Glomerular visceral epithelial cell (primary cell): ENCODE data around the gene TENM4.

Experiments
- DNase-seq: peaks from one replicate; pipeline ENCODE4 v3.0.0-alpha.2; 2016; ENCODE audit errors: extremely low spot score

Gene TENM4

GRCh38 chr11:79179087-79179486 is 261.7 kb downstream of the TENM4 start:
- no peak for DNase-seq

GRCh38 chr11:79174045-79175008 is 266.5 kb downstream of the TENM4 start:
- no peak for DNase-seq

- peak; percentile 7 for DNase-seq
Measured at GRCh38 chr11:79173615-79174014, 267.2 kb downstream of the TENM4 start.

GRCh38 chr11:79170321-79170720 is 270.5 kb downstream of the TENM4 start:
- no peak for DNase-seq

- no peak for DNase-seq
Measured at GRCh38 chr11:79168530-79169110, 272.2 kb downstream of the TENM4 start.

- no peak for DNase-seq
Measured at GRCh38 chr11:79167510-79168188, 273.2 kb downstream of the TENM4 start.

GRCh38 chr11:79165908-79166307 is 274.9 kb downstream of the TENM4 start:
- DNase-seq: no peak

- DNase-seq: peak; percentile 11
Measured at GRCh38 chr11:79160791-79161403, 279.9 kb downstream of the TENM4 start.

- no peak for DNase-seq
Measured at GRCh38 chr11:79159657-79160450, 281.0 kb downstream of the TENM4 start.

GRCh38 chr11:79157738-79158137 is 283.1 kb downstream of the TENM4 start:
- no peak for DNase-seq

GRCh38 chr11:79156031-79156430 is 284.8 kb downstream of the TENM4 start:
- DNase-seq: no peak

- no peak for DNase-seq
Measured at GRCh38 chr11:79155237-79155636, 285.6 kb downstream of the TENM4 start.

GRCh38 chr11:79152511-79152910 is 288.3 kb downstream of the TENM4 start:
- no peak for DNase-seq

GRCh38 chr11:79151396-79151795 is 289.4 kb downstream of the TENM4 start:
- no peak for DNase-seq

- DNase-seq: no peak
Measured at GRCh38 chr11:79150966-79151365, 289.9 kb downstream of the TENM4 start.

- no peak for DNase-seq
Measured at GRCh38 chr11:79150320-79150719, 290.5 kb downstream of the TENM4 start.

GRCh38 chr11:79147731-79148130 is 293.1 kb downstream of the TENM4 start:
- DNase-seq: no peak

GRCh38 chr11:79147011-79147410 is 293.8 kb downstream of the TENM4 start:
- DNase-seq: no peak

- no peak for DNase-seq
Measured at GRCh38 chr11:79139900-79140299, 300.9 kb downstream of the TENM4 start.

- no peak for DNase-seq
Measured at GRCh38 chr11:79129702-79130101, 311.1 kb downstream of the TENM4 start.

GRCh38 chr11:79128291-79128690 is 312.5 kb downstream of the TENM4 start:
- no peak for DNase-seq
